GM23338 (cell line): ENCODE measurements around the gene AIMP2.

ENCODE experiments used
- POLR2AphosphoS5 ChIP-seq: IDR thresholded peaks from 2 replicates; pipeline ENCODE4 v1.6.1; 2016; ENCODE audit warnings: antibody characterized with exemption, low read depth
- TF ChIP-seq, protein P1 (sequence below), 2 experiments: fragments of 200-600 bp in 1 of 2; sonication (generic) in 1 of 2; conservative IDR thresholded peaks; 2 replicates each; pipeline versions ENCODE4 v1.5.1 to v1.6.1; 2016 to 2017; ENCODE audit warnings: antibody characterized with exemption in 2 of 2, low read depth in 2 of 2, mild to moderate bottlenecking in 2 of 2, moderate library complexity in 1 of 2

DNA sequence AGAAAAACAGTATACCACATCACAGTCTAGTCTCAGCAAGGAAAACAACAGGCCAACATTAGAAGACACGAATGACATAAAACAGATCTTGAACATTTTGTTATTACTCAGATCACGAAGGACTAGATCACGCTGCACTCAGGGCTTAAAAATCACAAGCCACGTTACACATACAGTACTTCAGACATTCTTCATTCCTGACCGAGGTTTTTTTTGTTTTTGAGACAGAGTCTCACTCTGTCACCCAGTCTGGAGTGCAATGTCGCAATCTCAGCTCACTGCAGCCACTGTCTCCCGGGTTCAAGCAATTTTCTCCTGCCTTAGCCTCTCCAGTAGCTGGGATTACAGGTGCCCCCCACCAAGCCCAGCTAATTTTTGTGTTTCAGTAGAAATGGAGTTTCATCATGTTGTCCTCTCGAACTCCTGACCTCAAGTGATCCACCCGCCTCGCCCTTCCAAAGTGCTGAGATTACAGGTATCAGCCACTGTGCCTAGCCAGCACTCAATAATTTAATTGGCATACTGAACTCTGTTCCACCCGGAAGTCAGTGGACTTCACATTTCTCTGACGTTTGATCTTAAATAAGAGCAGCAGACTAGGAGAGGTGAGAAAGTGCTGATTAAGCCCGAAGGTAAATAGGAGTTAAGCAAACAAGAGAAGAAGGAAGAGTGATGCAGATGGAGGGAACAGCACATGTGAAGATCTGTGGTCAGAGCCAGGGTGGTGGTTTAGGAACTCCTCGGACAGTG, 3.5 kb downstream of the AIMP2 start:
- no peak for TF ChIP-seq POLR2AphosphoS5
- TF ChIP-seq, protein P1, sequence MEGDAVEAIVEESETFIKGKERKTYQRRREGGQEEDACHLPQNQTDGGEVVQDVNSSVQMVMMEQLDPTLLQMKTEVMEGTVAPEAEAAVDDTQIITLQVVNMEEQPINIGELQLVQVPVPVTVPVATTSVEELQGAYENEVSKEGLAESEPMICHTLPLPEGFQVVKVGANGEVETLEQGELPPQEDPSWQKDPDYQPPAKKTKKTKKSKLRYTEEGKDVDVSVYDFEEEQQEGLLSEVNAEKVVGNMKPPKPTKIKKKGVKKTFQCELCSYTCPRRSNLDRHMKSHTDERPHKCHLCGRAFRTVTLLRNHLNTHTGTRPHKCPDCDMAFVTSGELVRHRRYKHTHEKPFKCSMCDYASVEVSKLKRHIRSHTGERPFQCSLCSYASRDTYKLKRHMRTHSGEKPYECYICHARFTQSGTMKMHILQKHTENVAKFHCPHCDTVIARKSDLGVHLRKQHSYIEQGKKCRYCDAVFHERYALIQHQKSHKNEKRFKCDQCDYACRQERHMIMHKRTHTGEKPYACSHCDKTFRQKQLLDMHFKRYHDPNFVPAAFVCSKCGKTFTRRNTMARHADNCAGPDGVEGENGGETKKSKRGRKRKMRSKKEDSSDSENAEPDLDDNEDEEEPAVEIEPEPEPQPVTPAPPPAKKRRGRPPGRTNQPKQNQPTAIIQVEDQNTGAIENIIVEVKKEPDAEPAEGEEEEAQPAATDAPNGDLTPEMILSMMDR (conservative IDR thresholded peaks at IDR 0.05; ENCODE audit: low read depth in 2 of 2): no peak
